HG02973 (cell line): ENCODE measurements around the gene DISC1.
"Not testable (repeated sequence)": the region's sequence is repeated elsewhere in the genome, so short reads cannot be mapped to it uniquely, and the experiment has no call there.

Experiments
- ATAC-seq: cut with Tn5 transposase; IDR thresholded peaks from one replicate; pipeline ENCODE4 v1.9.1; 2021; ENCODE audit warnings: moderate library complexity; ENCODE audit not compliant: unreplicated experiment

The DISC1 gene

DNA sequence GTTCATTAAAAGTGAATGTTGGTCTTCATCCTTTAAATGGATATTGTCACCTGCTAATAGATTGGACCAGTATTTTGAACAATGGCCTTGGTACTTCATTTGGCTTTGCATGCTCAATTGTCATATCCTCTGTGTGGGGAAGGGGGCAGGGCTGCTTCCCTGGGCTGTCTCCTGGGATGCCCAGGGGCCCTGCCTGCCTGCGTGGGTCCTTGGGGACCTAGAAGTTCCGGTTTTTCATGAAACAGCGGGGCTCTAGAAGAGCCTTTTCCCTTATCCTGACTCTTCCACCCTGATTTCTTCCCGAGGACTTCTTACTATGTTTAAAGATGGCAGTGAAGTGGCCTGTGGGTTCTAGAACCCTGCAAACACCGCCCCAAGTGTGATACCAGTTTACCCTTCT is 97.5 kb downstream of the DISC1 start:
- ATAC-seq, result no peak

- ATAC-seq, result no peak
Measured at GRCh38 chr1:231724876-231725647, 98.5 kb downstream of the DISC1 start.

GRCh38 chr1:231727171-231727570 is 100.6 kb downstream of the DISC1 start:
- no peak for ATAC-seq

DNA sequence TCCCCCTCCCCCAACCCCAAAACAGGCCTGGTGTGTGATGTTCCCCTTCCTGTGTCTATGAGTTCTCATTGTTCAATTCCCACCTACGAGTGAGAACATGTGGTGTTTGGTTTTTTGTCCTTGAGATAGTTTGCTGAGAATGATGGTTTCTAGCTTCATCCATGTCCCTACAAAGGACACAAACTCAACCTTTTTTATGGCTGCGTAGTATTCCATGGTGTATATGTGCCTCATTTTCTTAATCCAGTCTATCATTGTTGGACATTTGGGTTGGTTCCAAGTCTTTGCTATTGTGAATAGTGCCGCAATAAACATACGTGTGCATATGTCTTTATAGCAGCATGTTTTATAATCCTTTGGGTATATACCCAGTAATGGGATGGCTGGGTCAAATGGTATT is 102.4 kb downstream of the DISC1 start:
- not testable (repeated sequence) for ATAC-seq

DNA sequence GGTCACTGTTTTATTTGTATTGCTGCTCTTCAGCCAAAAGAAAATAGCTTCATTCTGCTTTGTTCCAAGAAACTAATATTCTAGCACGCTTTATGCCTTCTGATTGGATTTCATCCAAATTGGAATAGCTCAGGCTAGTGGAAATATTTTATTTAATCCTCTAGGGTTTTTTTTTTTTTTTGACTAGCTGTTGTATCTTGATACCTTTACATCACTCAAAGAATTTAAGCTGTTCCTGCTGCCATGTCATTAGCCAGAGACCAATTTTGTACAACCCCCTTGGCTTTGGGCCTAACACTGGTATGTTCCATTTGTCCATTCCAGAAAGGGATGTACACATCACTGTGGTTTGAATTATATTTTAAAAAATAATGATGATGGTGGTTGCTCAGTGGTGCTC is 103.0 kb downstream of the DISC1 start:
- ATAC-seq, result no peak

DNA sequence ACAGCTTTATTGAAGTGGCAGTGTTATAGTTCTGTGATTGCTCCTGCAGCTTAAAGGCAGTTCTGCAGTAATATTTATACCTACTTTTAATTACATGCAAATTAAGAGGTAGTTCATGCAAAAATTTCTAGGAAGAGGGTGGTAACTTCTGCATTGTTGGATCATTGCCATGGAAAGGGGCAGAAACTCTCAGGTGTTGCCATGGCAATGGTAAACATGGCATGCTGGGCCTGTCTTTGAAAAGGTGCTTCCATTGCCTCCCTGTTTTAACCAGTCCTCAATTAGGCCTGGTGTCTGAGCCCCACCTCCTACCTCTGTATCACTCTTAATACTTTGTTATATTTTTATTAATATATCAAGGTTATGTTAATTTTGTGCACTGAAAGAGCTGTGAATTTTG is 104.7 kb downstream of the DISC1 start:
- no peak for ATAC-seq

GRCh38 chr1:231733063-231733462 is 106.5 kb downstream of the DISC1 start:
- no peak for ATAC-seq

DNA sequence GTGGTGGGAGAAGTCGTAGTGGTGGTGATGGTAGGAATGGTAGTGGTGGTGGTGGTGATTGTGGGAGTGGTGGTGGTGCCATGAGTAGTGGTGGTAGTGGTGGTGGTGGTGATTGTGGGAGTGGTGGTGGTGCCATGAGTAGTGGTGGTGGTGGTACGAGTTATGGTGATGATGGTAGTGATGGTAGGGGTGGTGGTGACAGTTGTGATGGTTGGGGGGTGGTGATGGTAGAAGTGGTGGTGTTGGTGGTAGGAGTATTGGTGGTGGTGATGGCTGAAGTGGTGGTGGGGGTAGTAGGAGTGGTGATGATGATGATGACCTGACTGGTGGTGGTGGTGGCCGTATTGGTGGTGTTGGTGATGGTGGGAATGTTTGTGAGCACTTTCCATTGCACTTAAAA is 107.1 kb downstream of the DISC1 start:
- ATAC-seq, result no peak

DNA sequence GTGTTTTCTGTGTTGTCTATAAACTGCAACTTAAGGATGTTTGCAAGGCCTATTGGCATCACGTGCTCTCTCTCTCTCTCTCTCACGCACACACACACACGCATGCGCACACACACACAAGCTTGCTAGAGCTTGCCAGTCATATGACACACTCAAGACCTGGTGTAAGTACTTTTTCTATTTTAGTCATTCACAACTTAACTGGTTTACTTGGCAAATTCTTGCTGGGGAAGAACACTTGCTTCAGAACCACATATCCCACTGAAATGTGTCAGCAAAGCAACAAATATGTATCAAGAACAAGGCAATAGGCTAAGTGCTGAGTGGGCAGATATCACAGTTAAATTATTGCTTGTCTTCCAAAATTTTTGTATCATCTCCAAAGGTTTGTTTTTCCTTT is 107.8 kb downstream of the DISC1 start:
- no peak for ATAC-seq

GRCh38 chr1:231735411-231735810 is 108.8 kb downstream of the DISC1 start:
- no peak for ATAC-seq

DNA sequence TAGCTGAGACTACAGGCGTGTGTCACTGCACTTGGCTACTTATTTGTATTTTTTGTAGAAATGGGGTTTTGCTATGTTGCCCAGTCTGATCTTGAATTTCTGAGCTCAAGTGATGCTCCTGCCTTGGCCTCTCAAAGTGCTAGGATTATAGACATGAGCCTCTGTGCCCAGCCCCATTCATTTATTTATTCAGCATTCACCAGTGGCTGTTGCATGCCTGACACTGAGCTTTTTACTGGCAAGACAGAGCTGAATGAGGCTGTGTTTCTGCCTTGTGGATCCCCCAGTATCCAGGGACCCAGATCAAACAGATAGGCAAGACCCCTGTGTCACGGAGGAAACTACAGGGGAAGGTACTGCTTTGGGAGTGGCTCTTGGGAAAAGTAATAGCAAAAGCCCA is 109.4 kb downstream of the DISC1 start:
- no peak for ATAC-seq

DNA sequence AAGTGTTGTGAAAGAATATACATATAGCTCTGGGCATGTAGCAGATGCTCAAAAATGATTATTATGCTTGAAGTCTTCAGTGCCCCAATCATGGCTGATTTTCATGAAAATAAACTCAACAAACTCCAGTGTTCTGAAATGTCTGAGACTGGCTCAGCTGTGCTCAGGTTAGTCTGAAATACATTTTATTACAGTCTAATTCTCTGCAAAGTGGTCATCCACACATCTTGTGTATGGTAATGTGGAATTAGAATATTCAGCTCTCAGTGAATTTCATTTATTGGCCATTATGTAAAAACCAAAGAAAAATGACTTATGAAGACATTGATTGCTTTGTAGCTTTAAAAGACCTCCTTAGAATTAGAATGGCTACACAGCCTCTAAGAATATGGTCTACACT is 109.9 kb downstream of the DISC1 start:
- no peak for ATAC-seq

DNA sequence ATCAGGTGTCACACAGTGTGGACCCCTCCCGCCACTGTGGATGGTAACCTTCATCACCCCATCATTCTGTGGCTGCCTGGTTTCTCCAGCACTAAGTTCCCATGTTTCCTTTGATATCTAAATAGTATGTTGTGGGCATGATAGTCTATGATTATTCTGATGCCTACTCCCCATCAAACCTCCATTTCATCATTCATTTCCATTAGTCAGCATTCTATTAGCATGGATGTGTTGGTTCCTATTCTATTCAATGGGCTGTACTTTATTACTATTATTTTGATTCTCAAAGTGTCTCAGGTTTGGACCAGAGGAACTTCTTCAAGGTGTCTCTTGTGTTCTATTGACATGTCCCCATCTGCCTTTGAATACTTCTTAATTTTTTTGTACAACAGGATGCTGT is 112.0 kb downstream of the DISC1 start:
- ATAC-seq, result no peak

GRCh38 chr1:231743966-231744365 is 117.4 kb downstream of the DISC1 start:
- ATAC-seq, result no peak

- ATAC-seq, result no peak
Measured at GRCh38 chr1:231748760-231749415, 122.3 kb downstream of the DISC1 start.

DNA sequence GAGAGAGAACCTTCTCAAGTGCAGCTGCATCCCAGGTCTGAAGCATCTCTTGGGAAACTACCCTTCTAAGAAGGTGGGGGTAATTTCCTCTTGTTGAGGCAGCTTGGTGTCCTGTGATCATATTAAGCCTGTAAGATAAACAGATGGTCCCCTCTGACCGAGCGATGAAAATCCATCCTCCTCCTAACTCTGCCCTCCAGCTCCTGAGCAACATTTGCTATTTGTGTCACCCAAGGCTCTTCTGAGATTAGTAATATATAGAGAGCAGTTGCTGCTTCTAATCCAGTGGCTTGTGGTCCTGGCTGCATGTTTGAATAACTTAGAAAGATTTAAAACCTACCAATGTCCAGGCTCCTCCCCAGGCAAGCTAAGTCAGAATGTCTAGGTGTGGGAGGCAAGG is 123.7 kb downstream of the DISC1 start:
- no peak for ATAC-seq

DNA sequence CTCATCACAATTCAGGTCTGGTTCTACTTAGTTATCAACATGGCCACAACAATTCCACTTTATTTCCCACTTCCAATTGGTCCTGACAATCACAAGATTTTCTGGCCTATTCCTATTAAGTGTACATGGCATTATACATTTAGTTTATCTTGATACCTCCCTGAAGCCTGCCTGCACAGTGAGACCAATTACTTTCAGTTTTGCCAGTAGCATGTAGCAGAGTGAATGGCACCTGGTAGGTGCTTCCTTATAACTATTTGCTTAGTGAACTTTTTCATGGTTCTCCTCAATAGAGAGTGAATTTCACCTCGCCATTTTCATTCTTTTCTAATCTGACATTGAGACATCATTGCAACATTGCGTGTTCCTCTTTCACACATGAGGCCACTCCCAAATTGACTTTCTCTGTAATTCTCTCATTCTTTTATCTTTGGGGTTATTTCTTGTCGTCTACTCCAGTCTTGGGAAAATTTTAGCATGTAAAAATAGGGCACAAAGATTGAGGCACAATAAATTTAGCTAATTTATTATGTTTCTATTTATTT is 124.3 kb downstream of the DISC1 start:
- ATAC-seq, result no peak

DNA sequence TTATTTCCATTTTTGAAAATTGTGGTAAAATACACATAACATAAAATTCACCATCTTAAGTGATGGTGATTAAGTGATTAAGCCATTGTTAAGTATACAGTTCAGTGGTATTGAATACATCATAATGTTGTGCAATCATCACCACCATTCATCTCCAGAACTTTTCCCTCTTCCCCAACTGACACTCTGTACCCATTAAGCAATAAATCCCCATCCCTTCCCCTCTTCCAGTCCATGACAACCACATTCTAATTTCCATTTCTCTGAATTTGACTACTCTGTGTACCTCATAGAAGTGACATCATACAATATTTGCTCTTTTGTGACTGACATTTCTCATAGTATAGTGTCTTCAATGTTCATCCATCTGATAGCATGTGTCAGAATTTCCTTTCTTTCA is 124.8 kb downstream of the DISC1 start:
- ATAC-seq, result no peak

GRCh38 chr1:231753313-231753712 is 126.7 kb downstream of the DISC1 start:
- no peak for ATAC-seq

DNA sequence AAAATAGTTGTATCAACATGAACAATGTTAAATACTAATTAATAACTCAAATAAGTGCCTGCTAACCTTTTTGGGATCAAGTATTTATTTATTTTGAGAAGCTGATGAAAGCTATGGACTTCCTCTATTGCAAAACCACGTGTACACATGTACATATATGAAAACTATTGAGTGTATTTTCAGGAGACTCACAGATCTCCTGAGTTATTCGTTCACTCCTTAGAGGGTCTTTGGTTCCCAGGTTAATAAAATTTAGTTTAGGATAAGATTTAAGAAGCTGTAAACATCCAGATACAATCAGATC is 130.5 kb downstream of the DISC1 start:
- peak; percentile 46 for ATAC-seq

- ATAC-seq, result no peak
Measured at GRCh38 chr1:231757759-231758158, 131.2 kb downstream of the DISC1 start.

GRCh38 chr1:231761252-231761651 is 134.7 kb downstream of the DISC1 start:
- no peak for ATAC-seq
